HG02981 (cell line): ENCODE measurements around the gene UBE2E3.

Experiments
- ATAC-seq: cut with Tn5 transposase; IDR thresholded peaks from one replicate; pipeline ENCODE4 v1.9.1; 2021; ENCODE audit warnings: mild to moderate bottlenecking, moderate library complexity; ENCODE audit not compliant: unreplicated experiment

The UBE2E3 gene

DNA sequence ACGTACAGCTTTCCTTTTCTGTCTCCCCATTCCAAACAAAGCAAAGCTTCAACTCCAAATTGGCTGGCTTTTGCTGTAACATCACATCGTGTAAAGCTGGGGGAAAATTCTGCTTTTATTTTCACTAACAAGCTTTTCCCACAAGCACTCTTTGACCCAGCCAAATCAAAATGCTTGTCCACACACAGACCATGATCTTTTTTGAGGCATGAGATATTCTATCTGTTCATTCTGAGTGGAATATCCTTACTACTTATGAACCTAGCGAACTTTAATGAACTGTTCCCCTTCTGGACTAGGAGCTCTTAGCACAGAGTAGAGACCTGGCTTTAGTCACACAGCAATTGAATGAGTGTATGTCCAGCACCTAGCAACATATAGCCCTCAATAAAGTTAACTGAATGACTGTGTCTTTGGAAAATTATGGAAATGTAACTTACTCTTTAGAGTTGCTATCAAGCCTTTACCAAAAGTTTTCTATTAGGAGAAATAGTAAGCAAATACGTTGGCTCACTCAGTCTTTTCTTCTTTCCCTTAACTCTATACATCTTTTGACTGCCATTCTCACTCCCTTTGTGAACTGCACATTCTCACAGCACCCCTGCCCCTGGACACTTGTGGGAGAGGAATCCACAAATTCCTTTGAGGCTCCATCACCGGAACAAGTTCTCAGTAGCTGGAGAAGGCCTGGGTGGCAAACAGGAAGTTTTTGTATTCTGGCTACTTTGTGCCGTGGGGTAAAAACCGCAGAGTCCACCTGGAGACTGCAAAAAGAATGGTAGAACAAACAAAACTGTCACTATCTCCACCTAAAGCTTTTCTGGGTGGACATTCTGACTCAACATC, 1.3 kb upstream of the UBE2E3 start:
- ATAC-seq: no peak

DNA sequence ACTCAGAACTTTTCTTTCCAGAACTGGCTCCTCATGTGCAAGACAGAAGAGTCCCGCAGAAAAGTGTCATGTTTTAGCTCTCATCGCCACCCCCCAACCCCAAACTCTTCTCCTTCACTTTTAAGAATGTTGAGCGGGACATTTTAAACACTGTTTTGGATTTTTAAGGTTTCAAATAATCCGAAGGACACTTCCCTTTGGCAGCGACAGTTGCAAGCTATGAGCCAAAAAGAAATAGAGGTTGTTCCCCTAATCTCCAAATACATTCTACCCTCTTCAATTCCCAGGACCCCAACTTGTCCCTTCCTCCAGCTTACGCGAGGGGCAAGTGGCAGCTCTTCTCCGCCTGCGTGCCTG, 678 bp upstream of the UBE2E3 start:
- no peak for ATAC-seq

DNA sequence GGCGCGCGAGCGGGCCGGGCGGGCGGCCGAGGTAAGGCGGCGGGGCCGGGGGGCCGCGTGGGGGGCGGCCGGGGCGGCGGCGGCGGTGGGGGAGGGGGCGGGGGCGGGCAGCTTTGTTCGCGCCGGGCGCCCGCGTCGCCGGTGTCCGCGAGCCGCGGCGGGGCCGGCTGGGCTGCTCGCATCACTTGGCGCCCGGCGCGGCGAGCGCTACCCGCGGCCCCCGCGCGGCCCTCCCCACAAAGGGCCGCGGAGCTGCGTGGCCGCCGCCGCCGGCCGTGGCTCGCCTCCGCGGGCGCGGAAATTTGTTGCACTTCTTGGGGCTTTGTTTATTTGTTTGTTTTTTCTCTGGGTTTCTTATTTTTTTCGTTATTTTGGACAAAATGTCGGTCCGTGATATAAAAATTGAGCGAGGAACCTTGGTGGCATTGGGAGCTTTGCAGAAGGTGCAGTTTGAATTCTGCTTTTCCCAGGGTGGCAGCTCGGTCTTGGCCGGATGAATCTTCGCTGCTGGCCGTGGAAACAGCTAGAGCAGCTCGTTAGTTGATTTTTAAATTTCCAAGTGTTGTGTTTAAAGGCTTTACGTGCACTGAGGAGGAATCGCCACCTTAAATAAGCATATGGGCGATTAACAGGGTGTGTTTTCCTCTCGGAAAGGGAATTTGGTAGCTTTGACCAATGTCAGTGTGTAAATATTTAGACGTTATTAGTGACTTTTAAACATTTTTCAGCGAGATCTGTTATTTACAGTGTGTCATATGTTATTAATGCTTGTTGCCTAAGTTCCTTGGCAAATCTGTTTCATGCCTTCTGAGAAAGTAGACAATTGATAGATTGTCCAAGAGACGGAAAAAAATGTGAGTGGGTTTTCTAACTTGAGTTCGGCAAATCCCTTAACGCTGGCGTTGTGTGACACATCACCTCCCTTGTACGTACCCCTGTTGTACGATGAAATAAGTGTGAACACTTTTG, 822 bp downstream of the UBE2E3 start:
- no peak for ATAC-seq

DNA sequence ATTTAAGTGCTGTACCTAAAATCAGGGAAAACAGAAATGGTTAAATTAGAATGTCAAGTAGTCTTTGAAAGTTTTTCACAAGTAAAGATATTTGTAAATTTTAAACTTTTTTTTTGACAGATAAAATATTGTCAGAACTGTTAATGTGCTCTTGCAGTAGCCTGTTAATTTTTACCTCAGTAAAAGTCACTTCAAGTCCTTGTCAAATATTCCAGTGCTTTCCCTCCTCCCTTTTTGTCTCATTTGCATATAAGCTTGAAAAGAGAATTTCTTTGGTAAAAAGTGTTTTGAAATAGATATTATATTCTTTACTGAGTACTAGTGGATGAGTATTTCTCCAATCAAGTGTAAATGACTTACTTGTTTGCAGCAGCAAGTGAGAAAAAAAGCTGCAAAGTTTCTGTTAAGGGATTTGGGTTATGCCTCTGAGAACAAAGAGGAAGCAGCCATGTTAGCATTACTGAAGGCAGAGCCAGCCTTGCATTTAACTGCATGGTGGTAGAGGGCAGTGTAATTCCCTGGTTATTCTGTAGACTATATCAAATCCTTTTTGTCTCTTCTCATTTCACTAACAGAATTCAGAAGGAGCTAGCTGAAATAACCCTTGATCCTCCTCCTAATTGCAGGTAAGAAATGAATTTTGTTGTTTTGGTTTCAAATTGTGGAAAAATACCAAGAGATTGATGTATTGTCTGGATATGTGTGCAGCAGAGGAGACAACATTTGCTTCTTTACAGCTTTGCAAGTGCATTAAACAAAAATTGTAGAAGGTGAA, 3.2 kb downstream of the UBE2E3 start:
- ATAC-seq: peak; percentile 36

DNA sequence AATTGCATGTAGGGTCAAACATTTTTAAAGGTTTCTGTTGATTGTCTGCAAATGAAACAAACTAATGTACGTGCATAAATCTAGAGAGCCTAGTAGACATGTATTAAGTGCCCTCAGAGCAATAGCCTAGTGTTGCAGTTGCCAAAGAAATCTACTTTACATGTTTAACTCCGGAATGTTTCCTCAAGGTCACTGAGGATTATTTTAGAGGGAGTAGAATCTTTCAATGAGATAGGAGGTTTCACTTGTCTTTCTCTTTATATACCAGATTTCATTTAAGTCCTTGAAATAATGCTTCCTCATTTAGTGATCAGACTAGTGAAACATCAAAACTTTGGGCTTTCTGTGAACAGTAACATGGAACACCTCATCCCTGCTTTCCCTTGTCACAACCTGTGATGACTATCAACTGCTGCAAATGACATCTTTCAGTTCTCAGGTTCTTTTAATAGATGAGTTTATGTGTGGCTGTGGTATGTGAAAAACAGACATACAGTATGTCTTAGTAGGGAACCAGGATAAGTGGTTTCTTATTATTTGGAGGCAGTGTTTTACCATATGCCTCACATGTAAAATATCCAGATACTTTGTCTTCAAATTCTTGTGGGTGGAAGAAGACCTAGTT, 5.5 kb downstream of the UBE2E3 start:
- no peak for ATAC-seq

DNA sequence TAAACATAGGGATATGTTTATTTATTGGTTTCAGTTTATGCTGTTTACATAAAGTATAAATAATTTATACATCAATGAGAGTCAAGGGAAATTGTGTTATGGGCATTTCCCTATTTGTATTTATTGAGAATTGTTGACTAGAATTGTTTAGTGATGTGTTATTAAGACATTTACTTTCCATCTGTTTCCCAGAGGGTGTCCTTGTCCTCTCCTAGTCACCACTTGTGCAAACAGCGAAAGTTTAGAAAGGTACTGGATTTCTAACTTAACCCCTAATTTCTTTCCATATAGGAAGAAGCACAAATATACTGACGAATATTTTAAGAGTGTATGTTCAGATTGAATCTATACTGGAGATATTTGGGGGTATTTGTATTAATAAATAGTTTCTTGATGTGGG, 6.7 kb downstream of the UBE2E3 start:
- no peak for ATAC-seq

DNA sequence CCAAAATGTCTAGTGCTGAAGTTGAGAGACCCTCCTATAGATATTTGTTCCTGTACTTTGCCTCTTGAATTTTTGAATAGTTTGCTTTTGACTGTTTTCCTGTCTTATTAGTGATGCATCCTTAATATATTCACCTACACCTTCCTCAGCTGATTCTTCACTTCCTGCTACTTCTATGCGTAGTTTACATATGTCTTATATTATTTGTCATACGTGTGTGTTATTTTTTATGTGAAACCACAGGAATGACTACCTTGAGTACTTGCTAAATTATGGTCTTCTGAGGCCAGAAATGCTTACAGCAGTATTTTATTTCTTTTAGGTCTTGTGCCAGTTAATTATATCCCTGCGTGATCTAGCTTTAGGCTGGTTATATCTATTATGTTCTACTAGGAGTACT, 9.9 kb downstream of the UBE2E3 start:
- no peak for ATAC-seq

DNA sequence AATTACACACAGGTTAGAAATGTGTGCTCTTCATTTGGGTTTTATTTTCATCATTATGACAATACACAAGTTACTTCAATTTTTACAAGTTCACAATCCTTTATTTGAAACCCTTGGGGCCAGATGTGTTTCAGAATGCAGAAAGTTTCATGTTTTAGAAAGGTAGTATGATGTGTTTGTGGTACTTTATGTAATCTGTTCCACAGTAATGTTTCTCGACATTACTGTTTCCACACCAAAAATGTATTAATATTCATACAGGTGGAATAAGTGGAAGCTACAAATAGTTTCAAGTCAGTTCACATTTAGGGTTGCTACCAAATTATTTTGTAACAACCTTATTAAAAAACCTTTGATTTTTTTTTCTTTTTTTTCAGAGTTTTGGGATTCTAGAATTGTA, 10.4 kb downstream of the UBE2E3 start:
- no peak for ATAC-seq

DNA sequence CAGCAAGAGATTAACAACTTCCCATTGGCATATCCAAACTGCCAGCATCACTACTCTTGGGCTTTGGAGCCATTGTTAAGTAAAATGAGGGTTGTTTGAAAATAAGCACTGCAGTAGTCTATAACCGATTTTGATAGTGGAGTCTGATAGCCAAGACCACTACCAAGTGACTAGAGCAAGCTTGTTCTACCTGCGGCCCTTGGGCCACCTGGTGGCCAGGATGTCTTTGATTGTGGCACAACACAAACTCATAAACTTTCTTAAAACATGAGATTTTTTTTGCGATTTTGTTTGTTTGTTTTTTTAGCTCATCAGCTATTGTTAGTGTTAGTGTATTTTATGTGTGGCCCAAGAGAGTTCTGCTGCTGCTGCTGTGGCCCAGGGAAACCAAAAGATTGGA, 11.0 kb downstream of the UBE2E3 start:
- no peak for ATAC-seq

DNA sequence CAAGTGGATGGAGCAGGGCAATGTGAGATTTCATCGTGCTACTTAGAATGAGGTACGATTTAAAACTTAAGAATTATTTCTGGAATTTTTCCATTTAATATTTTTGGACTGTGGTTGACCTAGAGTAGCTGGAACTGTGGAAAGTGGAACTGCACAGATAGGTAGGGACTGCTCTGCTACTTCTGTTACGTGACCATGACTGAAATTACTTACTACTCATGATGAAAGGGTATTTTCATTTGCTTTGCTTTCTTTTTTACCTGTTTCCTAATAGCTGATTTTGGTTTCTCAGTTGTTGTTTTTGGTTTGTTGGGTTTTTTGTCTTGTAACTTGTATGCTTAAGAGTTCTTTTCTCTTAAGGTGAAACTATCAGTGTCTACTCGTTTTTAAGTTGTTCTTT, 11.4 kb downstream of the UBE2E3 start:
- peak; percentile 57 for ATAC-seq

DNA sequence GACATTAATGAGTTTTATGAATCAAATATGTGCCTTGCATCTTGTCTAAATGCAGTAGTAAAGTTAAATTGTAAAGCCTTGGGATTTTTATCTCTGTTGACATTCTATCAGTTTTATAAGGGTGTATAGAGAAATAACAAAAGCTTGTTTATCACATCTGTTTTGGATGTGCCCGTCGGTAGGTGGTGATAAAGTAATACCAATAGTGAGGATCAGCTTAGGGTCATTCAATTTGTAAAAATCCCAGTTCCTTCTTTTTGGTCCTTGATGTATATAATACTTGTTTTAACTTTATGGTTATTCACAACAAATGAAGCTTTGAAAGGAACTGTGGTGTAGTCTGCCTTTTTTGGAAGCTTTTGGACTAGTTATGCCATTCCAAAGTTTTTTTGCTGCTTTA, 12.6 kb downstream of the UBE2E3 start:
- no peak for ATAC-seq

DNA sequence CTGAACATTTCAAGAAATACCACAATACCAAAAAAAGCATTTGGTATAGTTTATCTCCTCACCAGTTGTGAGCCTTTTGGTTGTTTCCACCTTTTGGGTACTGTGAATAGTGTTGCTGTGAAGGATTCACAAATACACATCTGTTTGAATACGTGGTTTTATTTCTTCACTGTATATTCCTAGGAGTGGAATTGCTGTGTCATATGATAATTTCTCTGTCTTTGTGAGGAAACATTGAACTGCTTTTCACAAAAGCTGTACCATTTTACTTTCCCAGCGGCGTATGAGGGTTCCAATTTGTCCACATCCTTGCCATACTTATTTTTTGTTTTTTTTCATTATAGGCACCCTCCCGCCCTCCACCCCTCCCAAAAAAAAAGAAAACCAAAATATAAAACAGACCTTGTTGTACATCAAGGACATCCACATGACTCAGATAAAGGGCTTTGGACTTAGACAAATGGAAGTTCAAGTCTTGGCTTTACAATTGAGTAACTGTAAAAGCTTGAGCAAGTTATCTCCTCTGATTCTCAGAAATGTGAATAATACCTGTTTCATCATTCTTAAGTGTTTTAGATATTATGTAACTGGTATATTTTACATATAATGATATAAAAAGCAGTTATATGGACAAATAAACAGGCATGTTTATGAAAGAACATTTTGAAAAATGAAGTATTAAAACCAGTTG, 19.0 kb downstream of the UBE2E3 start:
- ATAC-seq: no peak

DNA sequence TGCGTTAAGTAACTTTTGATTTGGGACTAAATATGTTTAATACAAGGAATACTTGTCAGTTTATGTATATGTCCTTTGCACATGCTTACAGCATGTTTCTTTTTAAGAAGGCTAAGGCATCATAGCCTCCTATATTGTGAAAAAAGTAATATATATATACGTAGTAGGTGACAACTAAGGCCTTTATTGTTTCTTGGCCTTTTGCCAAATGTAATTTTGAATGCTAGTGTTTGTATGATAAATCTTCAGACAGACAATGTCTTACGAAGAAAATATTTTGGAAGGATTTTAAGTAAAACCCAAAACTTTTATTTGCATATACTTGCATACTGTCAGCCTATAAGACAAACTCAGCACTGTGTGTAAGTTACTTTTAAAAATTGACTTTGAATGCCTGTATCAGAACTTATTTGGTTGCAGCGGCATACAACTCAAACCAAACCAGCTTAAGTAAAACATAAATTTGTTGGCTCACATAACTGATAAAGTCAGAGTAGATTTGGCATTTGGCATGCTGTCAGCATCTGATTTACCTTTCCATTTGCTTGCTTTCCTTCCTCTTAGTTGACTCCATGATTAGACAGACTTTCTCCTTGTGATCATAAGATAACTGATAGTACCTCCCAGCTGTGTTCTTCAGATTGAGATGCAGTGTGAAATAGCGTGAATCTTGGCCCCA, 24.4 kb downstream of the UBE2E3 start:
- no peak for ATAC-seq

DNA sequence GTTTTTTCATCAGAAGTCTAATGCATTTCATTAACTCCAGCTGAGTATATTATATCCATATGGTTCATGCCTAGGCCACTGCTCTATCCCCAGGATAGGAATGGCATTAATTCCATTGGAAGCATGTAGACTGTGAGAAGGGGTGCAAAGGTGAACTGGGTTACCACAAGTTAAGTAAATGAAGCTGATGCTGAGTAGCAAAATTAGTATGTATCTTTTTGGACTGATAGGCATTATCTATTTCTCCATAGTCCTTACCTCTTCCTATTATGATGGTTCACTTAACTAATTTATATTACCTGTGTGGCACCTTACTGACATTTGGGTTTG, 24.9 kb downstream of the UBE2E3 start:
- ATAC-seq: no peak

DNA sequence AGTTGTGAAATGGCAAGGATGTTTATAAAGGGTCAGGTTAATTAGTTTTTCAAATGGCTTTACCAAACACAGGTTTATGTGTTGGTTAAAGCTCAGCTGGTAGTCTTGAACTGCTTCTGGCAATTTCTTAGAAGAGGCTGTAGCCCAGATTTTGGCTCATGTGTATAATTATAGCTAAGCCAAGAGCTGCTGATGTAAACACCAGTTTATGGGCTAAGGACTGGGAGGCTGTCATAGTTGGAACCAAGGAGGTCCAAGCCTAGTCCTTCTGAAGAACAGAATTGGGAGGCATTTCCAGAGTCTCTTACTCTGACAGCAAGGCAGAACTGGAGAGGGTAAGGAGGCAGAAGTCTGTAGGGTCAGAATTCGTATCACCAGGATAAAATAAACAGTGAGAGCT, 25.4 kb downstream of the UBE2E3 start:
- ATAC-seq: no peak

DNA sequence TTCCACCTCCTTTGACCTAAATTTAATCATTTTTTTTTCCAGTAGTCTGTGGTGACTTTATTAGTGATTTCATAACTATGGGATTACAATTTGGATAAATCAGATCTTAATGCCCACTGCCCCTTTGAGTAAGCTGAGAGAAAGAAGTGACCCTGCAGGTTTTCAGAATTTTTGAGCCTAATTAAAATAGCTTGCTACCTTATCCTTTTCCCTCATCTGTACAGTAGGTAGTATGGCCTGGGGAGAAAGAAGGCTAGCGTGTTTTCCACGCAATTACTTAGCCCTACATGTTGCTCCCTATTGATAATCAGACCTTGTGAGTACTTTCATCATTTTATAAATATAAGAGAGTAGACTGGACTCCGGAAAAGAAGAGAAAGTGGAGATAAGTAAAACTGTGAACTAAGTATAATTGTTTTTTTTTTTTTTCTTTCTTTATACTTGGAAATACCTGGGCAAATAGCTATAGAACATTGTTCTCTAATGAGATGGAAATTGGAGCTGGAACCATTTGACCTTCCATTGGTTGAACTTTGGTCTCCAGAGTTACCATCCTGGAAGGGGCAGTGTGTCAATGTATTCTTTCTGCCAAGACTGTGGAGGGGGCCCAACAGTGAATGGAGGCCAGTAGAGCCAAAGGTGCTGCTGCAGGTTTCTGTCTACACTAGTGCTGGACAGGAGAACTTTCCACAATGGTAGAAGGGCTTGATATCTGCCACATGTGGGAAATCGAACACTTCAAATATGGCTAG, 26.9 kb downstream of the UBE2E3 start:
- no peak for ATAC-seq

DNA sequence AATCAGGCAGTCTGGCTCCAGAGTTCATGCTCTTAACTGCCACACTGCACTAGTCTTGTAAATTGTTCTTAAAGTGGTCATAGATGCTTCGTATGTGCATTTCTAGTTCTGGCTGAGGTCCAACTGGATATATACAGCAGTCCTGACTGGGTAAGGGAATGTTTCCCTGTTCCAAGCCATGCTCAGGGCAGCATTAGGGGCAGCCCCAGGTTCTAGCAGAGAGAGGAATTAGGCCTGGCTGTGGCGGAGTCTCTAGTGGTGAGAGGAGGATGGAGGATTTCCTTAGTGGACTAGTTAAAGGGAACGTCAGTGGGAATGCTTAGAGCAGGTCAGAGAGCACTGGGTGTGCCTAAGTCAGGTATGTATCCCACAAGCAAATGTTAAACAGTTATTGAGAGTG, 28.0 kb downstream of the UBE2E3 start:
- ATAC-seq: no peak

DNA sequence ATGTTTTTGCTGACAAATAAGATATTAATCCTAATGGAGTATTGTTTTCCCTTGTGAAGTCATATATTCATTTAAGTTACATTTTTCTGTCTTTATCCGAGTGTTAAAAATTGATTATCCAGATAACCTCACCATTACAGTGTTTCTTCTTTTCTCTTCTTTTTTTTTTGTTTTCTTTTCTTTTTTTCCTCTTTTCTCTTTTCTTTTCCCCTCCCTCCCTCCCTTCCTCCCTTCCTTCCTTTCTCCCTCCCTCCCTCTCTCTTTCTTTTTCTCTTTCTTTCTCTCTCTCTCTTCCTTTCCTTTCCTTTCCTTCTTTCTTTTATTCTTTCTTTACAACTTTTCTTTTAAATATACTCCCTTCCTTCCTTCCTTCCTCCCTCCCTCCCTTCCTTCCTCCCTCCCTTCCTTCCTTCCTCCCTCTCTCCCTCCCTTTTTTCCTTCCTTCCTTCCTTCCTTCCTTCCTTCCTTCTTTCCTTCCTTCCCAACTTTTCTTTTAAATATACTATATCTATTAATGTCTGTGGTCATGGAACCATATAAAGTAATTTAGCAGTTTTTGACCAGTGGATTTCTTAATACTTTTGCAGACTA, 40.9 kb downstream of the UBE2E3 start:
- no peak for ATAC-seq

DNA sequence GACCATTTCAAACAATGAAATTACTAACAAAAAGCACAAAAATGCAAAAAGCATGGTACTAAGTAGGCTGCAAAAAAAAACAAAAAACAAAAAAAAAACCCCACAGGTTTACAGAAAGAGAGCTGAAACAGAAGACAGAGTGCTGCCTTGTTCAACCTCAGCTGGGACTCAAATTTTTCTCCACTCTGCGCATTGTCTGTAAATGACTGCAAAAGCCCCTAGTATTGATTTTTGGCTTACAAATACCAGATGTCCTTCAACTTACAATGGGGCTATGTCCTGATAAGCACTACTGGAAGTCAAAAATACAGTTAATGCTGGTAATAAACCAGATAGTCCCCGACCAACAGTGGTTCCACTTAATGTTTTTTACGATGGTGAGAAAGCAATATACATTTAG, 42.2 kb downstream of the UBE2E3 start:
- ATAC-seq: no peak
